Renal cortex interstitium (tissue), 11 donors: ENCODE results near the gene GBP6. TPM values are rescaled to one million over a fixed set of nuclear protein-coding genes. Genes with fewer than 3 reads are reported as not detected.
"Not testable (repeated sequence)": the region's sequence is repeated elsewhere in the genome, so short reads cannot be mapped to it uniquely, and the experiment has no call there.

Source experiments
- DNase-seq, 11 donors: peaks; one replicate each; pipeline ENCODE4 v3.0.0-alpha.2; 2013; ENCODE audit warnings: low read depth in 9 of 11, low spot score in 4 of 11; ENCODE audit errors: extremely low read depth in 1 of 11
- polyA plus RNA-seq, 3 donors: library from polyadenylated mRNA; unstranded; fragments of 120-200 nt; gene quantifications; one replicate each; pipeline ENCODE4 v1.2.1, GENCODE V29; 2013; ENCODE audit not compliant: insufficient read length in 3 of 3

The GBP6 gene
- polyA plus RNA-seq, 3 donors: 0.06 to 0.08 TPM; not detected in 1

GRCh38 chr1:89434058-89434780 is 70.4 kb downstream of the GBP6 start:
- not testable (repeated sequence) for DNase-seq

Other genes with a start within 250 kb of the GBP6 start
- gene GBP2, start 237.9 kb upstream of the GBP6 start, polyA plus RNA-seq: 1 to 10 TPM; 1.8 to 2.8 (median 2.0) TPM
- gene GBP7, start 188.1 kb upstream of the GBP6 start, polyA plus RNA-seq: under 1 TPM in 2 of 3 donors, not detected in 1; 0.13 to 0.19 TPM
- 10 to 100 TPM in 1 of 3 donors, 1 to 10 TPM in 2; 7.1 to 11.2 (median 9.7) TPM for gene GBP4, start 165.1 kb upstream of the GBP6 start, polyA plus RNA-seq
- under 1 TPM; 0.39 to 0.84 (median 0.40) TPM for gene GBP5, start 91.2 kb upstream of the GBP6 start, polyA plus RNA-seq
- 1 to 10 TPM; 8.2 to 9.3 (median 8.7) TPM for gene LRRC8B, start 160.8 kb downstream of the GBP6 start, polyA plus RNA-seq